Measurements from ENCODE around the gene ATG2A.

DNA sequence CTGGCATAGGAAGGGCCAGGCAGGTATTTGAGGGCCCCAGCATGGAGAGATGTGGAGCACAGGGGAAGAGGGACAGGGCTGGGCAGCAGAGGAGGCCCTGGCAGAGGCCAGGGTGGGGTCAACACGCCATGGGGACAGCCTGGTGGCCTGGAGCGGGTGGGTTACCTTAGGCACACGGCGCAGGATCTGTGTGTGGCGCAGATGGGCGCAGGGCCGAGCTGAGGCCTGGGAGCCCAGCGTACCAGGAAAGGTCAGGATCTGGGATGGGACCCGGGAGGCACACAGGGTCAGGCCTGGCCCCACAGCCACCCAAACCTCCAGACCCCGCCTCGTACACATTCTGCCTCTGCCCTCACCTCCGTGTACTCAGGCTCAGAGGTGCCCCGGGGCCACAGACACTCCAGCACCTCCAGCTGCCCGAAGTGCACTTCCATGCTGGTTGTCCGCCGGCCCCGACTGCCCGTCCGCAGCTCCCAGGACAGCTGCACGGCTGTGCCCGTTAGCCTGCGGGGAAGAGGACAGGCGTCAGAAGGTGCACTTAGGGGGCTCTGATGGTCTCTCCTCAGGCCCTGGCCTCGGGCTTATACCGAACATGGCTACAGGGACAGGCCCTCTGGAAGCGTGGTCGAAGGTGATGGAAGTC, 6.4 kb downstream of the ATG2A start:
- TF ChIP-seq, protein P1, sequence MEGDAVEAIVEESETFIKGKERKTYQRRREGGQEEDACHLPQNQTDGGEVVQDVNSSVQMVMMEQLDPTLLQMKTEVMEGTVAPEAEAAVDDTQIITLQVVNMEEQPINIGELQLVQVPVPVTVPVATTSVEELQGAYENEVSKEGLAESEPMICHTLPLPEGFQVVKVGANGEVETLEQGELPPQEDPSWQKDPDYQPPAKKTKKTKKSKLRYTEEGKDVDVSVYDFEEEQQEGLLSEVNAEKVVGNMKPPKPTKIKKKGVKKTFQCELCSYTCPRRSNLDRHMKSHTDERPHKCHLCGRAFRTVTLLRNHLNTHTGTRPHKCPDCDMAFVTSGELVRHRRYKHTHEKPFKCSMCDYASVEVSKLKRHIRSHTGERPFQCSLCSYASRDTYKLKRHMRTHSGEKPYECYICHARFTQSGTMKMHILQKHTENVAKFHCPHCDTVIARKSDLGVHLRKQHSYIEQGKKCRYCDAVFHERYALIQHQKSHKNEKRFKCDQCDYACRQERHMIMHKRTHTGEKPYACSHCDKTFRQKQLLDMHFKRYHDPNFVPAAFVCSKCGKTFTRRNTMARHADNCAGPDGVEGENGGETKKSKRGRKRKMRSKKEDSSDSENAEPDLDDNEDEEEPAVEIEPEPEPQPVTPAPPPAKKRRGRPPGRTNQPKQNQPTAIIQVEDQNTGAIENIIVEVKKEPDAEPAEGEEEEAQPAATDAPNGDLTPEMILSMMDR (IDR thresholded peaks at IDR 0.05; ENCODE audit: poor library complexity): no peak
- TF ChIP-seq EZH2 (IDR thresholded peaks at IDR 0.05; ENCODE audit: borderline replicate concordance) (no peak), EZH2phosphoT487 (IDR thresholded peaks at IDR 0.05; ENCODE audit: low read depth, severe bottlenecking, unreplicated experiment) (no peak)
